A673 (cell line): Measurements from ENCODE around the gene MOV10.

Experiments used
- EZH2 ChIP-seq: fragments of 200-600 bp; sonication (generic); IDR thresholded peaks from 2 replicates; pipeline ENCODE4 v1.6.1; 2017; ENCODE audit warnings: borderline replicate concordance, low read depth, mild to moderate bottlenecking, mixed read lengths, antibody characterized with exemption, low read length; ENCODE audit not compliant: poor library complexity, severe bottlenecking
- TF ChIP-seq, protein P1 (sequence below): fragments of 300-800, 200-600 bp; sonication (generic); conservative IDR thresholded peaks from 2 replicates; pipeline ENCODE4 v1.5.1; 2017; ENCODE audit warnings: low read depth, mild to moderate bottlenecking, antibody characterized with exemption, low read length, moderate library complexity, mixed read lengths

DNA sequence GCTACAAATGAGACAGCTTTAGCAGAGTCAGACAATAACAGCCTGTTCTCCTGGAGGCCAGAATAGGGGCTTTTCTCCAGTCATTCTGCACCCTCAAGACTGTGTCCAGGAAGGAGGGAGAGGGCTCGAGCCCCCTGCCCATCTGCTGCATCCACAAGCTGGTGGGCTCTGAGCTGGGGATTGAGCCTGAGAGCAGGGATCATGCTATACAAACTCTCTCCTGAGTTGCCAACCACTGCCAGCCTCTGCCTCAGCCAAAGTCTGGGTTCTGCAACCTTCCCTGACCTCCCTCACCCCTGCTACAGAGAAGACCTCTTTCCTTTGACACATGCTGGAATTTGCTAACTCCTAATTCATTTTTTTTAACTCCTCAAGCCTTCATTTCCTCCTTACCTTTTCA lies 55.5 kb downstream of the MOV10 start:
- TF ChIP-seq, protein P1, sequence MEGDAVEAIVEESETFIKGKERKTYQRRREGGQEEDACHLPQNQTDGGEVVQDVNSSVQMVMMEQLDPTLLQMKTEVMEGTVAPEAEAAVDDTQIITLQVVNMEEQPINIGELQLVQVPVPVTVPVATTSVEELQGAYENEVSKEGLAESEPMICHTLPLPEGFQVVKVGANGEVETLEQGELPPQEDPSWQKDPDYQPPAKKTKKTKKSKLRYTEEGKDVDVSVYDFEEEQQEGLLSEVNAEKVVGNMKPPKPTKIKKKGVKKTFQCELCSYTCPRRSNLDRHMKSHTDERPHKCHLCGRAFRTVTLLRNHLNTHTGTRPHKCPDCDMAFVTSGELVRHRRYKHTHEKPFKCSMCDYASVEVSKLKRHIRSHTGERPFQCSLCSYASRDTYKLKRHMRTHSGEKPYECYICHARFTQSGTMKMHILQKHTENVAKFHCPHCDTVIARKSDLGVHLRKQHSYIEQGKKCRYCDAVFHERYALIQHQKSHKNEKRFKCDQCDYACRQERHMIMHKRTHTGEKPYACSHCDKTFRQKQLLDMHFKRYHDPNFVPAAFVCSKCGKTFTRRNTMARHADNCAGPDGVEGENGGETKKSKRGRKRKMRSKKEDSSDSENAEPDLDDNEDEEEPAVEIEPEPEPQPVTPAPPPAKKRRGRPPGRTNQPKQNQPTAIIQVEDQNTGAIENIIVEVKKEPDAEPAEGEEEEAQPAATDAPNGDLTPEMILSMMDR, result no peak
- TF ChIP-seq EZH2, result no peak
